Fibroblast of skin of back (primary cell): ENCODE data around the gene PPOX. TPM values are rescaled to one million over a fixed set of nuclear protein-coding genes. Genes with fewer than 3 reads are reported as not detected.

Source experiments
- DNase-seq: peaks from one replicate; pipeline ENCODE4 v3.0.0-alpha.2; 2013
- polyA plus RNA-seq, 2 experiments: library from polyadenylated mRNA; unstranded; fragments of 120-200 nt; gene quantifications; one replicate each; pipeline ENCODE4 v1.2.1, GENCODE V29; 2013; ENCODE audit not compliant: insufficient read length in 2 of 2

PPOX gene
- 15.3 TPM for polyA plus RNA-seq (2013, experiment 1 of 2; ENCODE audit: insufficient read length)
- polyA plus RNA-seq (2013, experiment 2 of 2; ENCODE audit: insufficient read length), result 9.5 TPM

GRCh38 chr1:161165742-161166668 is at the start of gene PPOX:
Gene PPOX (plus strand): TSS chr1:161166426. CDS start chr1:161166848, 422 bp downstream.
- peak; percentile 98 for DNase-seq

DNA sequence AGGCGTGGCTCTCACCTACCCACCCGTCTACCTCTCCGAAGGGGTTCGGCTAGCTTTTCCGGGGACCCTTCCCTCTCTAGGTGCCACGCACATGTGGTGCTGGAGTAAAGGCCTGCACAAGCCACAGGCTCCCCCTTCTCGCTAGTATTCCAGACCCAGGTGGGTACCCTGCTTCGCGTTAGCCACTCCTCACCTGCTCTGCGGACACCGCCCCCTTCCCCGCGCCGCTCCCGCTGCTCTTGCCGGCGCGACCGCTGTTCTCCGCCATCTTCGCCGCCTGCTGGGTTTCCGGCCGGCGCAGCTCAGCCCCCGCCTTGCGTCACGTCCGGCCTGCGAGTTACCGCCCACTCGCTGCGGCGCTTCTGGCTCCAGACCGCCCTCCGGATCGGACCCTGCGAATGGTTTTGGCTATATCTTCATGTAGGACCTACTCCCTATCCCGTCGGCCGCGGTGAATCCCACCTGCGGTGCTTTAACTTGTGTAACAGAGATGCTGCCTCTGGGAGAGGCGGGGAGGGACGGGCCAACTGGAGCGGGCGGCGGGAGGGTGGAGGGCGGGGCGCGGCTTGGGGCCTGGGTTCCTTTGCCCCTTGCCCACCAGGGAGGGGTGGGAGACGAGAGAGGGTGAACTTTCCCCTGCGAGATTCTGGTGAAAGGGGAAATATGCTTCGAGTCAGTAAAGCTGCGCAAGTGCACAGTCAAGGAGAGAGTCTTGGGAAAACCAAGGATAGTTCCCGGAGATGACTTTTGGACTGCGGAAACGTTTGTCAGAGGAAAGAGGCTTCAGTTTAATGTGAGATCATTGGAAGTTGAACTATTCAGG is 48.3 kb upstream of the PPOX start, which contains the start of the genes NIT1 and PFDN2:
TSS of gene NIT1 (plus strand) at position 347 of the 823 bp plus-strand sequence. CDS start at position 419, 72 bp downstream.
TSS of gene PFDN2 (minus strand) at position 279 of the 823 bp plus-strand sequence. CDS start at position 268, 11 bp downstream.
- peak; percentile 79 for DNase-seq

DNA sequence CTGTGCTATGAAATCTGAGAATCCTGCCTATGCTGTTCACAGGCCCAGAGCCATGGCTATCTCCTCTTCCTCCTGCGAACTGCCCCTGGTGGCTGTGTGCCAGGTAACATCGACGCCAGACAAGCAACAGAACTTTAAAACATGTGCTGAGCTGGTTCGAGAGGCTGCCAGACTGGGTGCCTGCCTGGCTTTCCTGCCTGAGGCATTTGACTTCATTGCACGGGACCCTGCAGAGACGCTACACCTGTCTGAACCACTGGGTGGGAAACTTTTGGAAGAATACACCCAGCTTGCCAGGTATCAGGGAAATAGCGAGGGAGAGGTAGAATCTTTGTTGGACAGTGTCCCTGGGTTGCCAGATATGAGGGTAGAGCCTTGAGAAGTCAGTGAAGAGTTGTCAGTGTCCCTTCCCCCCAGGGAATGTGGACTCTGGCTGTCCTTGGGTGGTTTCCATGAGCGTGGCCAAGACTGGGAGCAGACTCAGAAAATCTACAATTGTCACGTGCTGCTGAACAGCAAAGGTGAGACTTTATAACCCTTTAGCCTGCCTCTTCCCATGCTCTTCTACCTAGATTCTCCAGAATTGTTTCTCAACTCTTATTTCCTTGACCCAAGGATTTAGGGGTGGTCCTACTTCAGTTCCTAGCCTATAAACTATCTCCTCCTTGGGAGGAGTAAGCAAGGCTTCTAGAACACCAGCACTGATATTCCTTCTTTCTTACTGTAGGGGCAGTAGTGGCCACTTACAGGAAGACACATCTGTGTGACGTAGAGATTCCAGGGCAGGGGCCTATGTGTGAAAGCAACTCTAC is 46.9 kb upstream of the PPOX start:
- peak; percentile 77 for DNase-seq

DNA sequence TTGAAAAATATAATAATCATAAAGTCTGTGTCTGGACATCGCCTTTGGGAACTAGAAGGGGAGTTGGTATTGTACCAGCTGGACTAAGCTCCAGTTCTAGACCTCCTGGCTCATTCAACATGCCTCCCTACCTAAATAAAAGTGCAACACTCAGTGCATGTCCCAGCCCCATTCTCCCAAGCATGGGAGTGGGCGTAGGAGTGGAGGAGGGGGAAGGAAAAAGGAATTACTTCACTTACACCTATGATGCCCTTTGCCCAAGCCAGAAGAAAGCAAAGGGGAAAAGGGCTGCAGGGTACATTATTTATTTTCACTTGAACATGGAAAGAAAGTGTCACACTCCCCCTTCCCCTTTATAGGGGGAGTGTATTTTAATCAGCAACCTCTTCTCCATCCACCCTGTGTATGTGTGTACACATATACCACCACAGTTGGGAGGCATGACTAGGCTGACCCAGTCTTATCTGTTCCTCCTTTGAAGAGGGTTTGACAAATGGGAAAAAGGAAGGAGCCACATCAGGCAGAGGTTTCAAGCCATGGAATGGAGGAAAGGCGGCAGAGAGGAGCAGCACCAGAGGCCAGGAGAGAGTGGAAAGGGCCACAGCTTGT is 45.1 kb upstream of the PPOX start:
- DNase-seq, result no peak

DNA sequence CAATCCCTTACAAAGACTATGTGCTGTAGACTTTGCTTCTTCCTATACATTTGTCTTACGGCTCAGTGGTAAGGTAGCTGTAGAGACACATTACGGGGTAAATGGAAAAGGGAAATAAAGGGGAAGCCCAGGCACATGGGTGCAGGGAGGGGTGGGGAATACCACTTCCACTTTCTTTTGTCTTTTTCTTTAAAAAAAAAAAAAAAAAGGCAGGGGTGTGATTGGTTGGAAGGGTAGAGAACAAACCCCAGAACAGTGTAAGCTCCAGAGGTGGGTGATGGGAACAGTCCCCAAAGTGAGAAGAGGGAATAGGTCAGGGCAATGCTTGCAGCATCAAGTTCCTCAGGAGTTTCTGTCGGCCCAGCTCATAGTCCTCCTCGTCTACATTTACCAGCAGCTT is 44.4 kb upstream of the PPOX start:
- no peak for DNase-seq

DNA sequence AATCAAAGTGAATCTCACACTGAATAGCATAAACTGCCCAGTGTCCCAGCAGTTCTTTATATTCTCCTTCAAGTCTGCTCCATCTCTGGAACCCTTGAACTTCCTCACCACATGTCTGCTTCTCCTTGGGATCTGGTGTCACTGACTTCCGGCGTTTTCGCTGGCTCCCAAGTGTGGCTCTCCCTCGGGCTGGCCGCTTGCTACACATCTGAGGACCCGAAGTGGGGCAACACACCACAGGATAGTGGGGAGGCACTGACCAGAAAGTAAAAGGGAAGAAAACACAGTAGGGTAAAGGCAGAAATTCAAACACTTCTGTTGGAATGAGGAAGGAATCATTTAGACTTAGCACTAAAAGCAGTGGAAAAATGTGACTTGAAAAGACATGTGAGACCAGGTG is 43.3 kb upstream of the PPOX start:
- DNase-seq, result no peak

DNA sequence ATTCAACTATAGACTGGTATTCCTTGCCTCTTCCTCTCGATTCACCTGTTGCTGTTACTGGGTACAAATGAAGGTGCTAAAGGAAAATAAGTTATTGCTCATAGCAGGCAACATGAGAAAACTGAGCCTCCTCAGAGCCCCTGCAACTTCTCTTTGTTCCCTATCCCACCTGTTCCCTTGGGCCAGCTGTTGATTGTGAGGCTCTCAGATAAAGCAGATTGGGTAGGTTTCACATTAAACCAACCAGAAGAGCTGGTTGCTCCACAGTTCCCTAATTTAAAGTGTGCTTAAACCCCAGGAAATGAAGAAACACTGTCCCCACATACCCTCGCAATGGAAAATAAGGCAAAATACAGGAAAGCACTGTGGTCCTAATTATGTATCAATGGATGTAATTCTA is 38.6 kb upstream of the PPOX start:
- no peak for DNase-seq

DNA sequence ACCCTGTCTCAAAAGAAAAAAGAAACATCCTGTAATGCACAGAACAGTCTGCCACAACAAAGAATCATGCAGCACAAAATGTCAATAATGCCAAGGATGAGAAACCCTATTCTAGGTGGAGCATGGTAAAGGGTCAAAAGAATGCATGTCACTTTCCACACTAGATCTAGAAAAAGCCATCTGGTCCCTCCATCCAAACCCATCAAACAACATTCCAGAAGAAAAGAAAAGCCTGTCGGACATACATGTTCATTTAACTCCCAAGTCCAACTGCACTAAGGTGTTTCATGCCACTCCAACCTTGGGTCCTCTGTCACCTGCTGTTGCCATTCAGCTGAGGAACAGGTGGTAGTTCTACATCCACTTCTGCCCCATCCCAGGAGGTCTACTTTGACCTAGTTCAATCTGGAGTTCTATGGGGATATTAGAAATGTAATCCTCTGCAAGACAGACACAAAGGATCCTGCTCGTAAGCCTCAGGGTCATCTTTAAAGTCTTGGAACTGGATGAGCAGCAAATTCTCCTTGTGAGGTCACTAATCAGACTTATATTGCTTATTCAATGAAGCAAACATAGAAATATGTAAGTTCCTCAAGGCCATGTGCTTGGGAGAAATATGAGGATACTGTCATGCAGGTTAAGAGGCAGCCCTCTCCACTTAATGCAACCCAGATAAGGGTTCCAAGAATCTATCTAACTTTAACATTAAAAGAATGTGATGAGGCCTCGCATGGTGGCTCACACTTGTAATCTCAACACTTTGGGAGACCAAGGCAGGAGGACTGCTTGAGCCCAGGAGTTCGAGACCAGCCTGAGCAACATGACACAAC is 37.4 kb upstream of the PPOX start:
- no peak for DNase-seq

GRCh38 chr1:161130266-161130665 is 36.0 kb upstream of the PPOX start:
- DNase-seq, result no peak

- DNase-seq, result peak; percentile 17
Measured at GRCh38 chr1:161131523-161132409, 34.5 kb upstream of the PPOX start.

GRCh38 chr1:161132410-161133219 is 33.6 kb upstream of the PPOX start, which contains the start of gene DEDD:
Gene DEDD (minus strand): TSS chr1:161132667. CDS start chr1:161124462, 8,205 bp downstream.
- DNase-seq, result peak; percentile 98

GRCh38 chr1:161133220-161133740 is 32.9 kb upstream of the PPOX start:
- peak; percentile 8 for DNase-seq

GRCh38 chr1:161137881-161138280 is 28.3 kb upstream of the PPOX start:
- no peak for DNase-seq

DNA sequence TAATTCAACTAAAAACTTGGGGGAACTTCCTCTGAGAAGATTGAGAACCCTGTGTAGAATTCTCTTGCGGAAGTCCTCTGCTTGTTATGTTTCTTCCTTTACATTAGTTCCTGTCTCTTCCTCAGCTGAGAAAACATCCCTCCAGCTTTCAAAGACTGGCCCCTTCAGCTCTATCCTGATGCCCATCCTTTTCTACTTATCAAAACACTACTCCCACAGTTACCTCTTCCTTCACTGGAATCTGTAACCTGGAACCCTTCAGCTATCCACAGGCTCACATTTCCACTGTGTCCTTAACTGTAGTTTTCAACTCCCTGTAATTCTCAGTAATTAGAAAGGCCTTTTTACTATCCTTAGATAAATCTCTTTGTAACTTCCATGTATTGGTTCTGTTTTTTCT is 27.8 kb upstream of the PPOX start:
- no peak for DNase-seq

- DNase-seq, result no peak
Measured at GRCh38 chr1:161139766-161140165, 26.5 kb upstream of the PPOX start.

DNA sequence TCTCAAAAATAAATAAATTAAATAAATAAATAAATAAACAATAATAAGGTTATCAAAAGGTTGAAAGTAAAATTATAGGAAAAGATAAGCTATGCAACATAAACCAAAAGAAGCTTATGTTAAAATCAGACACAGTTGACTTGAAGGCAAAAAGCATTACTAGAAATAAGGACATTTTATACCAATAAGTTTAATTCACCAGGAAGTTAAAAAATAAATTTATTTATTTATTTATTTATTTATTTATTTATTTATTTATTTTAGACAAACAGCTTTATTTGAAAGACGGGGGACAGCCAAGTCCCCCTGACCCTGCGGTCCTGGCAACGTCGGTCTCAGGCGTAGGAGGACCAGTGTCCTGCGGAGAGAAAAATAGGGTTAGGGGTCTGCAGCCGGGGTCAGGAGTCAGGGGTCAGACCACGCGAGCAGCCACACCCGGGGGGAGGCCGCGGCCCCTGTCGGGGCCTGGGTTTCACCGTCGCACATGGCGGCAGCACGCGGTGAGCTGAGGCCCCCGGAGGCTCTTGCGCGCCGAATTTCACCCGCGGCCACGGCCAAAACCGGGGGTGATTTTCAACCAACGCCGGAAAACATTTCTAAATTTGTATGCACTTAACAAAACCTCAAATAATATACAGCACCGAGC is 25.3 kb upstream of the PPOX start:
- DNase-seq, result no peak

GRCh38 chr1:161145832-161146231 is 20.4 kb upstream of the PPOX start:
- no peak for DNase-seq

DNA sequence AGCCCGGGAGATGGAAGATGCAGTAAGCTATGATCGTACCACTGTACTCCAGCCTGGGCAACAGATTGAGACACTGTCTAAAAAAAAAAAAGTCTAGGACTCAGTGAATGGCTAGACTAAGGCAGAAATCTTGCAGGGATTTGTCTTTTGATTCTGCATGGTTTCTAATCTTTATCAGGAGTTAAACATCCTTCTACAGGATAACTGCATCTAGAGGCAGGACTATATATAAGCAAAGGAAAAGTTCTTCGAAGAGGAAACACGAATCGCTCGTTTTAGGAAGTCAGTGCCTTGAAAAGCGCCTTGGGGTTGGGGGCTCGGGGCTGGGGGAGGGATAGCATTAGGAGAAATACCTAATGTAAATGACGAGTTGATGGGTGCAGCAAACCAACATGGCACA is 13.1 kb upstream of the PPOX start:
- DNase-seq, result no peak
